Panc1 (cell line): ENCODE measurements around the gene MAGEA9B.
"Not testable (repeated sequence)": the region's sequence is repeated elsewhere in the genome, so short reads cannot be mapped to it uniquely, and the experiment has no call there.

Source experiments
- CTCF ChIP-seq: fragments of 450-650 bp; IDR thresholded peaks from 2 replicates; pipeline ENCODE4 v1.5.1; 2017; ENCODE audit warnings: mild to moderate bottlenecking
- POLR2AphosphoS5 ChIP-seq: IDR thresholded peaks from 2 replicates; pipeline ENCODE4 v1.6.1; 2012; ENCODE audit warnings: mild to moderate bottlenecking, low read depth, low read length, moderate library complexity

- TF ChIP-seq POLR2AphosphoS5, CTCF: not testable (repeated sequence)
Measured at GRCh38 chrX:149534926-149535602, 52.2 kb downstream of the MAGEA9B start.
